ENCODE measurements around the gene FARS2. TPM values are rescaled to one million over a fixed set of nuclear protein-coding genes. Genes with fewer than 3 reads are reported as not detected.

Gene FARS2
- total RNA-seq, 1 experiment from 2014 or later = 15.0 TPM

DNA sequence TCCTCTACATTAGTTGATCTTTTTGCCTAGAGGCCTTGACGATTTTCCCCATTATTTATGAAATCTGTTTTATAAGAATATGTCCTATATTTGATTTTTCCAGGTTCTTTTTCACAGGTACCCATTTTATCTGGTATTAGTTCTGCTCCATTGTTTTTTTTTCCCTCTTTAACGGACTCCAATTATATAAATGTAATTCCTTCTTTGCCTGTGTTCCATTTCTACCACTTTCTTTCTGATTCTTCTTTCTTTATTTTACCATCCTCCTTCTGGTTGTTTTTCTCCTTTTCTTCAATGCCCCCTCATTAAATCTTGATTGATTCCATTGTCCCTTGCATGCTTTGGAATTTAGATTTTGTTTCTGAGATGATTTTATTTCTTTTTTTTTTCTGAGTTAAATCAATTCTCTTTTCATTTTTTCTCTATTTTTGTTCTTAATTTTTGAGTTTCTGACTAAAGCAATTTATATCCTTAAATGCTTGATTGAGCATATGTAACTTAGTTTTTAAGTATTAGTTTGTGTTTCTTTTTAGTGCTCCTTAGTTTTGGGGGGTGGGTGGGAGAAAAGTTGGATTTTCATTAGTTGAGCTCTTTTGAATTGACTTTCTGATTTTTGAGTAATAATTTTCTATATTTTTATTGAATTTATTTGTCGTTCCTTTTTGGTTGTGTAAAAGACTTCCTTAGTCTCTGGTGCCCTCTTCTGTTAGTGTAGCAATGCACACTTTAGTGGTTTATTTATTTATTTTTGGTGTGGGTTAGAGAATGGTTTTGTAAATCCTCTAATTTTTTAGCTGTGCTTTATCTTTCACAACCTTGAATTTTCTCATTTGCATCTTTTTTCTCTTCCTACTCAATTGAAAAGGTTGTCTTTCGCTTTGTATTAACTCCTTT is 140.8 kb downstream of the FARS2 start:
- Mint-ChIP-seq H3K9me3 (peaks cover 10% of the 10 kb centered on the region), H3K27ac (no peak overlapping the region), H3K27me3 (ENCODE audit: low read depth) (no peaks in the 10 kb centered on the region), H3K4me3 (no peak overlapping the region), H3K36me3 (peaks cover 6% of the 10 kb centered on the region; the same call in 1 of the 2 replicates), H3K4me1 (peaks cover 6% of the 10 kb centered on the region)
- TF ChIP-seq ESRRA (CRISPR knock-in tag; IDR thresholded peaks at IDR 0.05; ENCODE audit: borderline replicate concordance) (no peak), SP1 (CRISPR knock-in tag; conservative IDR thresholded peaks at IDR 0.05) (no peak), ZNF317 (CRISPR knock-in tag; IDR thresholded peaks at IDR 0.05; ENCODE audit: borderline replicate concordance, low read depth) (no peak), FOXK1 (CRISPR knock-in tag; IDR thresholded peaks at IDR 0.05) (no peak), MYBL2 (CRISPR knock-in tag; IDR thresholded peaks at IDR 0.05) (no peak), ZNF396 (CRISPR knock-in tag; IDR thresholded peaks at IDR 0.05; ENCODE audit: borderline replicate concordance) (no peak), NR1H2 (CRISPR knock-in tag; IDR thresholded peaks at IDR 0.05) (no peak), ZNF423 (CRISPR knock-in tag; IDR thresholded peaks at IDR 0.05) (no peak), RELA (CRISPR knock-in tag; IDR thresholded peaks at IDR 0.05; ENCODE audit: borderline replicate concordance) (no peak), PRRX2 (CRISPR knock-in tag; IDR thresholded peaks at IDR 0.05) (no peak)
- TF ChIP-seq, protein P1, sequence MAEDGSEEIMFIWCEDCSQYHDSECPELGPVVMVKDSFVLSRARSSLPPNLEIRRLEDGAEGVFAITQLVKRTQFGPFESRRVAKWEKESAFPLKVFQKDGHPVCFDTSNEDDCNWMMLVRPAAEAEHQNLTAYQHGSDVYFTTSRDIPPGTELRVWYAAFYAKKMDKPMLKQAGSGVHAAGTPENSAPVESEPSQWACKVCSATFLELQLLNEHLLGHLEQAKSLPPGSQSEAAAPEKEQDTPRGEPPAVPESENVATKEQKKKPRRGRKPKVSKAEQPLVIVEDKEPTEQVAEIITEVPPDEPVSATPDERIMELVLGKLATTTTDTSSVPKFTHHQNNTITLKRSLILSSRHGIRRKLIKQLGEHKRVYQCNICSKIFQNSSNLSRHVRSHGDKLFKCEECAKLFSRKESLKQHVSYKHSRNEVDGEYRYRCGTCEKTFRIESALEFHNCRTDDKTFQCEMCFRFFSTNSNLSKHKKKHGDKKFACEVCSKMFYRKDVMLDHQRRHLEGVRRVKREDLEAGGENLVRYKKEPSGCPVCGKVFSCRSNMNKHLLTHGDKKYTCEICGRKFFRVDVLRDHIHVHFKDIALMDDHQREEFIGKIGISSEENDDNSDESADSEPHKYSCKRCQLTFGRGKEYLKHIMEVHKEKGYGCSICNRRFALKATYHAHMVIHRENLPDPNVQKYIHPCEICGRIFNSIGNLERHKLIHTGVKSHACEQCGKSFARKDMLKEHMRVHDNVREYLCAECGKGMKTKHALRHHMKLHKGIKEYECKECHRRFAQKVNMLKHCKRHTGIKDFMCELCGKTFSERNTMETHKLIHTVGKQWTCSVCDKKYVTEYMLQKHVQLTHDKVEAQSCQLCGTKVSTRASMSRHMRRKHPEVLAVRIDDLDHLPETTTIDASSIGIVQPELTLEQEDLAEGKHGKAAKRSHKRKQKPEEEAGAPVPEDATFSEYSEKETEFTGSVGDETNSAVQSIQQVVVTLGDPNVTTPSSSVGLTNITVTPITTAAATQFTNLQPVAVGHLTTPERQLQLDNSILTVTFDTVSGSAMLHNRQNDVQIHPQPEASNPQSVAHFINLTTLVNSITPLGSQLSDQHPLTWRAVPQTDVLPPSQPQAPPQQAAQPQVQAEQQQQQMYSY (CRISPR knock-in tag; IDR thresholded peaks at IDR 0.05) = no peak
- TF ChIP-seq, protein P2, sequence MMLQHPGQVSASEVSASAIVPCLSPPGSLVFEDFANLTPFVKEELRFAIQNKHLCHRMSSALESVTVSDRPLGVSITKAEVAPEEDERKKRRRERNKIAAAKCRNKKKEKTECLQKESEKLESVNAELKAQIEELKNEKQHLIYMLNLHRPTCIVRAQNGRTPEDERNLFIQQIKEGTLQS (CRISPR knock-in tag; conservative IDR thresholded peaks at IDR 0.05) = no peak
- TF ChIP-seq, protein P3, sequence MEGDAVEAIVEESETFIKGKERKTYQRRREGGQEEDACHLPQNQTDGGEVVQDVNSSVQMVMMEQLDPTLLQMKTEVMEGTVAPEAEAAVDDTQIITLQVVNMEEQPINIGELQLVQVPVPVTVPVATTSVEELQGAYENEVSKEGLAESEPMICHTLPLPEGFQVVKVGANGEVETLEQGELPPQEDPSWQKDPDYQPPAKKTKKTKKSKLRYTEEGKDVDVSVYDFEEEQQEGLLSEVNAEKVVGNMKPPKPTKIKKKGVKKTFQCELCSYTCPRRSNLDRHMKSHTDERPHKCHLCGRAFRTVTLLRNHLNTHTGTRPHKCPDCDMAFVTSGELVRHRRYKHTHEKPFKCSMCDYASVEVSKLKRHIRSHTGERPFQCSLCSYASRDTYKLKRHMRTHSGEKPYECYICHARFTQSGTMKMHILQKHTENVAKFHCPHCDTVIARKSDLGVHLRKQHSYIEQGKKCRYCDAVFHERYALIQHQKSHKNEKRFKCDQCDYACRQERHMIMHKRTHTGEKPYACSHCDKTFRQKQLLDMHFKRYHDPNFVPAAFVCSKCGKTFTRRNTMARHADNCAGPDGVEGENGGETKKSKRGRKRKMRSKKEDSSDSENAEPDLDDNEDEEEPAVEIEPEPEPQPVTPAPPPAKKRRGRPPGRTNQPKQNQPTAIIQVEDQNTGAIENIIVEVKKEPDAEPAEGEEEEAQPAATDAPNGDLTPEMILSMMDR (IDR thresholded peaks at IDR 0.05) = no peak
- TF ChIP-seq, protein P4, sequence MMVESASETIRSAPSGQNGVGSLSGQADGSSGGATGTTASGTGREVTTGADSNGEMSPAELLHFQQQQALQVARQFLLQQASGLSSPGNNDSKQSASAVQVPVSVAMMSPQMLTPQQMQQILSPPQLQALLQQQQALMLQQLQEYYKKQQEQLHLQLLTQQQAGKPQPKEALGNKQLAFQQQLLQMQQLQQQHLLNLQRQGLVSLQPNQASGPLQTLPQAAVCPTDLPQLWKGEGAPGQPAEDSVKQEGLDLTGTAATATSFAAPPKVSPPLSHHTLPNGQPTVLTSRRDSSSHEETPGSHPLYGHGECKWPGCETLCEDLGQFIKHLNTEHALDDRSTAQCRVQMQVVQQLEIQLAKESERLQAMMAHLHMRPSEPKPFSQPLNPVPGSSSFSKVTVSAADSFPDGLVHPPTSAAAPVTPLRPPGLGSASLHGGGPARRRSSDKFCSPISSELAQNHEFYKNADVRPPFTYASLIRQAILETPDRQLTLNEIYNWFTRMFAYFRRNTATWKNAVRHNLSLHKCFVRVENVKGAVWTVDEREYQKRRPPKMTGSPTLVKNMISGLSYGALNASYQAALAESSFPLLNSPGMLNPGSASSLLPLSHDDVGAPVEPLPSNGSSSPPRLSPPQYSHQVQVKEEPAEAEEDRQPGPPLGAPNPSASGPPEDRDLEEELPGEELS (CRISPR knock-in tag; IDR thresholded peaks at IDR 0.05) = no peak
- DNase-seq (ENCODE audit: low spot score) = no peak
- CTCF ChIA-PET = interaction anchor here (0.6 to 2.0 kb wide), 7 partner anchors 10 to 345 kb away, joined by 3 to 6 read pairs (median 5); no protein-coding TSS in a partner anchor
- POLR2A ChIA-PET = no interaction called here
- no peak for ATAC-seq

DNA sequence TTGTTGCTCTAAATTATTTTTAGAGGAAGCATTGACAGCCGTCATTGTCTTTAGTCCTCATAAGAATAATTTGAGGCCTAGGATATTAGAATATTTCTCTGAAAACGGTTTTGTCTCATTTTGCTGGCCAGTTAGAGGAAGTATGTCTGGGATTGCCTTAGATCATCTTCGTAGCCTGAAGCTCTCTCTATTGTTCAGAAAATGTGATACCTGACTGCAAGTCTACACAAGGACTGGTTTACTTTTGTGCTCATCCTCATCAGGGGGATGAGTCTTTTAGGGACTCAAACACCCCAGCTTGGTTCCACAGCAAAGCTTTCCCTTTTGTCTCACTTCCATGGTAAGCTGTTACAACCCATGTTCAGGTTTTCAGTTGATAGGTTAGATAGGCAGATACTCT is 141.8 kb downstream of the FARS2 start:
- Mint-ChIP-seq H3K27me3 (ENCODE audit: low read depth) (no peaks in the 10 kb centered on the region), H3K9me3 (peaks cover 10% of the 10 kb centered on the region), H3K36me3 (peaks cover 6% of the 10 kb centered on the region; the same call in 1 of the 2 replicates), H3K4me3 (no peak overlapping the region), H3K27ac (peak overlapping the region; percentile 66; the same call in 1 of the 2 replicates), H3K4me1 (peaks cover 7% of the 10 kb centered on the region)
- no peak for ATAC-seq
- POLR2A ChIA-PET = no interaction called here
- no peak for DNase-seq (ENCODE audit: low spot score)
- CTCF ChIA-PET = interaction anchor here (0.6 to 2.0 kb wide), 8 partner anchors 9 to 346 kb away, joined by 3 to 6 read pairs (median 4); no protein-coding TSS in a partner anchor
- TF ChIP-seq, protein P5, sequence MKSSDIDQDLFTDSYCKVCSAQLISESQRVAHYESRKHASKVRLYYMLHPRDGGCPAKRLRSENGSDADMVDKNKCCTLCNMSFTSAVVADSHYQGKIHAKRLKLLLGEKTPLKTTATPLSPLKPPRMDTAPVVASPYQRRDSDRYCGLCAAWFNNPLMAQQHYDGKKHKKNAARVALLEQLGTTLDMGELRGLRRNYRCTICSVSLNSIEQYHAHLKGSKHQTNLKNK (CRISPR knock-in tag; IDR thresholded peaks at IDR 0.05) = no peak
- TF ChIP-seq SP1 (CRISPR knock-in tag; conservative IDR thresholded peaks at IDR 0.05) = no peak
- no peak for TF ChIP-seq SOX15 (CRISPR knock-in tag; IDR thresholded peaks at IDR 0.05)
- TF ChIP-seq ZNF138 (CRISPR knock-in tag; conservative IDR thresholded peaks at IDR 0.05) = no peak
- TF ChIP-seq JAZF1 (CRISPR knock-in tag; IDR thresholded peaks at IDR 0.05) = no peak
- TF ChIP-seq OVOL2 (CRISPR knock-in tag; IDR thresholded peaks at IDR 0.05; ENCODE audit: borderline replicate concordance) = no peak
- TF ChIP-seq ZNF317 (CRISPR knock-in tag; IDR thresholded peaks at IDR 0.05; ENCODE audit: borderline replicate concordance, low read depth) = no peak
- no peak for TF ChIP-seq ESRRA (CRISPR knock-in tag; IDR thresholded peaks at IDR 0.05; ENCODE audit: borderline replicate concordance)
- TF ChIP-seq ZNF219 (CRISPR knock-in tag; IDR thresholded peaks at IDR 0.05; ENCODE audit: borderline replicate concordance) = no peak
- no peak for TF ChIP-seq NFATC4 (CRISPR knock-in tag; IDR thresholded peaks at IDR 0.05)
- TF ChIP-seq, protein P6, sequence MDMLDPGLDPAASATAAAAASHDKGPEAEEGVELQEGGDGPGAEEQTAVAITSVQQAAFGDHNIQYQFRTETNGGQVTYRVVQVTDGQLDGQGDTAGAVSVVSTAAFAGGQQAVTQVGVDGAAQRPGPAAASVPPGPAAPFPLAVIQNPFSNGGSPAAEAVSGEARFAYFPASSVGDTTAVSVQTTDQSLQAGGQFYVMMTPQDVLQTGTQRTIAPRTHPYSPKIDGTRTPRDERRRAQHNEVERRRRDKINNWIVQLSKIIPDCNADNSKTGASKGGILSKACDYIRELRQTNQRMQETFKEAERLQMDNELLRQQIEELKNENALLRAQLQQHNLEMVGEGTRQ (CRISPR knock-in tag; IDR thresholded peaks at IDR 0.05) = no peak

Measured in WTC11 (cell line).